ENCODE results near the gene RPS18. TPM values are rescaled to one million over a fixed set of nuclear protein-coding genes. Genes with fewer than 3 reads are reported as not detected.

RPS18 gene
- total and polyA plus RNA-seq, 9 of the 15 experiments (the other 6 are each of a cell fraction or from before 2014, with no cell fraction given), result 5,023 to 17,516 (median 8,131) TPM

DNA sequence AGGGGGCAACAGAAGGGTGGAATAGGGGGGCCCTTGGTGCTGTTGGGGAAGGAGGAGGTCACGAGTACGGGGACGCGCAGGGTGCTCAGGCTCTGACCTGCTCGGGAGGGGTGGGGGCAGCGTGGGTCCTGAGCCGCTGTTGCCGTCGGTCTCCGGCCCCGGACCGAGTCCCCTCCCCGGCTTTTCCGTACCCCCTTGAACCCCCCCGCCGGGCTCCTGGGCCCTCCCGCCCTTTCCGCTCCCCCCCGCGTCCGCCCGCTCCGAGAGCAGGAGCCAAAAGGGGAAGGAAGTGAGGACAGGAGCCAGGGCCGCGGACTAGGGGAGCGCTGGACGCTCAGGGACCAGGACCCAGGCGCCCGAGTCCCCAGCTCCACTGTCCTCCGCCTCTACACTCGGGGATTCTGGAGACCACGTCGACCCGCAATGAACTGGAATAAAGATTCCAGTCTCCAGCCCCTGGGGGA, 26.9 kb downstream of the RPS18 start, which contains the start of gene RGL2 (continued):
- TF ChIP-seq, protein P1, sequence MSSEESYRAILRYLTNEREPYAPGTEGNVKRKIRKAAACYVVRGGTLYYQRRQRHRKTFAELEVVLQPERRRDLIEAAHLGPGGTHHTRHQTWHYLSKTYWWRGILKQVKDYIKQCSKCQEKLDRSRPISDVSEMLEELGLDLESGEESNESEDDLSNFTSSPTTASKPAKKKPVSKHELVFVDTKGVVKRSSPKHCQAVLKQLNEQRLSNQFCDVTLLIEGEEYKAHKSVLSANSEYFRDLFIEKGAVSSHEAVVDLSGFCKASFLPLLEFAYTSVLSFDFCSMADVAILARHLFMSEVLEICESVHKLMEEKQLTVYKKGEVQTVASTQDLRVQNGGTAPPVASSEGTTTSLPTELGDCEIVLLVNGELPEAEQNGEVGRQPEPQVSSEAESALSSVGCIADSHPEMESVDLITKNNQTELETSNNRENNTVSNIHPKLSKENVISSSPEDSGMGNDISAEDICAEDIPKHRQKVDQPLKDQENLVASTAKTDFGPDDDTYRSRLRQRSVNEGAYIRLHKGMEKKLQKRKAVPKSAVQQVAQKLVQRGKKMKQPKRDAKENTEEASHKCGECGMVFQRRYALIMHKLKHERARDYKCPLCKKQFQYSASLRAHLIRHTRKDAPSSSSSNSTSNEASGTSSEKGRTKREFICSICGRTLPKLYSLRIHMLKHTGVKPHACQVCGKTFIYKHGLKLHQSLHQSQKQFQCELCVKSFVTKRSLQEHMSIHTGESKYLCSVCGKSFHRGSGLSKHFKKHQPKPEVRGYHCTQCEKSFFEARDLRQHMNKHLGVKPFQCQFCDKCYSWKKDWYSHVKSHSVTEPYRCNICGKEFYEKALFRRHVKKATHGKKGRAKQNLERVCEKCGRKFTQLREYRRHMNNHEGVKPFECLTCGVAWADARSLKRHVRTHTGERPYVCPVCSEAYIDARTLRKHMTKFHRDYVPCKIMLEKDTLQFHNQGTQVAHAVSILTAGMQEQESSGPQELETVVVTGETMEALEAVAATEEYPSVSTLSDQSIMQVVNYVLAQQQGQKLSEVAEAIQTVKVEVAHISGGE (CRISPR knock-in tag; IDR thresholded peaks at IDR 0.05), result no peak
- TF ChIP-seq ZFP36 (IDR thresholded peaks at IDR 0.05; ENCODE audit: low read depth, low read length, partially characterized antibody) (no peak), CBX1 (IDR thresholded peaks at IDR 0.05; ENCODE audit: low read depth) (no peak), ZNF146 (CRISPR knock-in tag; IDR thresholded peaks at IDR 0.05; ENCODE audit: unreplicated experiment) (no peak), STAT5B (CRISPR knock-in tag; IDR thresholded peaks at IDR 0.05) (no peak), DACH1 (IDR thresholded peaks at IDR 0.05; ENCODE audit: partially characterized antibody) (no peak), HMGN3 (IDR thresholded peaks at IDR 0.05; ENCODE audit: borderline replicate concordance, extremely low read depth, insufficient read length, low read depth, low read length) (peak; percentile 44), CREB1 (IDR thresholded peaks at IDR 0.05) (no peak), CREB1 (CRISPR knock-in tag; IDR thresholded peaks at IDR 0.05) (no peak), RCOR1 (IDR thresholded peaks at IDR 0.05; ENCODE audit: borderline replicate concordance in 1 of 2, low read depth in 2 of 2, low read length in 2 of 2) (no peak), KAT8 (IDR thresholded peaks at IDR 0.05; ENCODE audit: low read depth) (no peak), HDAC8 (tag; IDR thresholded peaks at IDR 0.05) (no peak), GATAD2B (IDR thresholded peaks at IDR 0.05; ENCODE audit: borderline replicate concordance) (no peak)
- TF ChIP-seq, protein P2, sequence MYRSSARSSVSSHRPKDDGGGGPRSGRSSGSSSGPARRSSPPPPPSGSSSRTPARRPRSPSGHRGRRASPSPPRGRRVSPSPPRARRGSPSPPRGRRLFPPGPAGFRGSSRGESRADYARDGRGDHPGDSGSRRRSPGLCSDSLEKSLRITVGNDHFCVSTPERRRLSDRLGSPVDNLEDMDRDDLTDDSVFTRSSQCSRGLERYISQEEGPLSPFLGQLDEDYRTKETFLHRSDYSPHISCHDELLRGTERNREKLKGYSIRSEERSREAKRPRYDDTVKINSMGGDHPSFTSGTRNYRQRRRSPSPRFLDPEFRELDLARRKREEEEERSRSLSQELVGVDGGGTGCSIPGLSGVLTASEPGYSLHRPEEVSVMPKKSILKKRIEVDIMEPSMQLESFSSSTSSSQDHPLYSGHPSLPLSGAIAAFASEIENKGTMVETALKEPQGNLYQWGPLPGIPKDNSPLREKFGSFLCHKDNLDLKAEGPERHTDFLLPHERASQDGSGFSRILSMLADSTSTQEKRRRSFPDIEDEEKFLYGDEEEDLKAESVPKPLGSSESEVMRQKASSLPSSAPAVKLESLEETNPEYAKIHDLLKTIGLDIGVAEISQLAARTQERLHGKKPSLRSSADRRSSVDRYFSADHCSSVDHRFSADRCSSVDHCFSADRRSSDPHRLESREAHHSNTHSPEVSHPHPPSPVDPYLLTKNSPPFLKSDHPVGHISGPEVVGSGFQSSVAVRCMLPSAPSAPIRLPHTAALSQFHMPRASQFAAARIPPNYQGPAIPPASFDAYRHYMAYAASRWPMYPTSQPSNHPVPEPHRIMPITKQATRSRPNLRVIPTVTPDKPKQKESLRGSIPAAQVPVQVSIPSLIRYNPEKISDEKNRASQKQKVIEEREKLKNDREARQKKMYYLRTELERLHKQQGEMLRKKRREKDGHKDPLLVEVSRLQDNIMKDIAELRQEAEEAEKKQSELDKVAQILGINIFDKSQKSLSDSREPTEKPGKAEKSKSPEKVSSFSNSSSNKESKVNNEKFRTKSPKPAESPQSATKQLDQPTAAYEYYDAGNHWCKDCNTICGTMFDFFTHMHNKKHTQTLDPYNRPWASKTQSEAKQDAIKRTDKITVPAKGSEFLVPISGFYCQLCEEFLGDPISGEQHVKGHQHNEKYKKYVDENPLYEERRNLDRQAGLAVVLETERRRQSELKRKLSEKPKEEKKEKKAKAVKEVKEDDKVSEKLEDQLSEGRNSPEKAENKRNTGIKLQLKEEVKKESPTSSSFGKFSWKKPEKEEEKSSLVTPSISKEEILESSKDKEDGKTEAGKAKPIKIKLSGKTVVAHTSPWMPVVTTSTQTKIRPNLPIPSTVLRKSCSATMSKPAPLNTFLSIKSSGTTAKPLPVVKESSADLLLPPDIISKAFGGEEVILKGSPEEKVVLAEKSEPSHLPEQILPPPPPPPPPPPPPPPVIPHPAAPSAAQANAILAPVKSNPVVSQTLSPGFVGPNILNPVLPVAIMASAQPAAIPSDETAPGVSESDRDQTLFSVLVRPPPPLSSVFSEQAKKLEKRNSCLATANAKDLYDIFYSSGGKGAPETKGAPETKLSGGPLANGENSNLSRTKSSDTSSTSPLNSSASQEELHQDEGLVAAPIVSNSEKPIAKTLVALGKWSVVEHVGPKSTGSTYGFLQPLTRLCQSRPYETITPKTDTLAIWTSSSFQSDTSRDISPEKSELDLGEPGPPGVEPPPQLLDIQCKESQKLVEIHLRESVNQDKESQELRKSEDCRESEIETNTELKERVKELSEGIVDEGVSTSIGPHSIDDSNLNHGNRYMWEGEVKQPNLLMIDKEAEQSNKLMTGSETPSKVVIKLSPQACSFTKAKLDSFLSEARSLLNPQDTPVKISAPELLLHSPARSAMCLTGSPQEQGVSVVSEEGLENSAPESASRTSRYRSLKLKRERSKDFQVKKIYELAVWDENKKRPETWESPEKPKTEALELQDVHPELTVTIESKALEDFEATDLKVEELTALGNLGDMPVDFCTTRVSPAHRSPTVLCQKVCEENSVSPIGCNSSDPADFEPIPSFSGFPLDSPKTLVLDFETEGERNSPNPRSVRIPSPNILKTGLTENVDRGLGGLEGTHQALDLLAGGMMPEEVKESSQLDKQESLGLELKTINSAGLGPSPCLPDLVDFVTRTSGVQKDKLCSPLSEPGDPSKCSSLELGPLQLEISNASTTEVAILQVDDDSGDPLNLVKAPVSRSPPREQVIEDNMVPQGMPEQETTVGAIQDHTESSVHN (IDR thresholded peaks at IDR 0.05; ENCODE audit: borderline replicate concordance in 1 of 2, low read depth in 1 of 2), result no peak
- TF ChIP-seq, protein P3, sequence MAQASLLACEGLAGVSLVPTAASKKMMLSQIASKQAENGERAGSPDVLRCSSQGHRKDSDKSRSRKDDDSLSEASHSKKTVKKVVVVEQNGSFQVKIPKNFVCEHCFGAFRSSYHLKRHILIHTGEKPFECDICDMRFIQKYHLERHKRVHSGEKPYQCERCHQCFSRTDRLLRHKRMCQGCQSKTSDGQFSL (CRISPR knock-in tag; IDR thresholded peaks at IDR 0.05), result peak; percentile 90
- TF ChIP-seq, protein P3 (tag; IDR thresholded peaks at IDR 0.05), result peak in 1 of 2 experiments; percentile 73; a peak in 2 of 4 replicates

Measured in K562 (cell line).